AG04450 (cell line): ENCODE data around the gene MTG1. TPM values are rescaled to one million over a fixed set of nuclear protein-coding genes. Genes with fewer than 3 reads are reported as not detected.
"Not testable (repeated sequence)": the region's sequence is repeated elsewhere in the genome, so short reads cannot be mapped to it uniquely, and the experiment has no call there.

Source experiments
- CTCF ChIA-PET: fragments of 300-600, 350-600 bp; formaldehyde crosslinking; extraction: SDS; loops from one replicate; lab custom pipeline; 2022; ENCODE audit warnings: antibody characterized with exemption, inconsistent platforms; lab: Charles Lee
- POLR2A ChIA-PET: fragments of 350-600 bp; formaldehyde crosslinking; extraction: SDS; loops from one replicate; lab custom pipeline; 2021; ENCODE audit warnings: antibody characterized with exemption, inconsistent platforms; lab: Yijun Ruan, JAX
- DNase-seq: peaks from one replicate; pipeline ENCODE4 v3.0.0-alpha.2; 2011; ENCODE audit warnings: low read depth, low spot score
- H3K27ac ChIP-seq: one replicate; pipeline ENCODE4 v1.5.1; 2012; ENCODE audit warnings: low read depth, low read length, control low read depth
- H3K27me3 ChIP-seq: one replicate; pipeline ENCODE4 v1.6.0; 2012; ENCODE audit warnings: low read length; ENCODE audit not compliant: control insufficient read depth, insufficient read depth
- H3K4me3 ChIP-seq: 2 replicates; pipeline ENCODE4 v1.5.1; 2011; ENCODE audit warnings: mild to moderate bottlenecking, low read depth, low read length, control low read depth
- H3K9me3 ChIP-seq: 2 replicates; pipeline ENCODE4 v1.5.1; 2012; ENCODE audit warnings: low read length; ENCODE audit not compliant: control insufficient read depth, insufficient read depth
- CTCF ChIP-seq: IDR thresholded peaks from 2 replicates; pipeline ENCODE4 v1.5.1; 2011; ENCODE audit warnings: low read depth, low read length, control low read depth, inconsistent platforms
- polyA plus RNA-seq: library from polyadenylated mRNA; depleted of rRNA; stranded (reverse); fragments of >200 nt; gene quantifications from 2 replicates; pipeline ENCODE4 v1.2.3, GENCODE V29; 2011

MTG1 gene
- polyA plus RNA-seq, 1 experiment, result 36.1 TPM

GRCh38 chr10:133422223-133422806 lies 28.4 kb downstream of the MTG1 start:
- CTCF ChIA-PET, result no interaction called here
- H3K9me3 ChIP-seq, result no peaks in the 10 kb centered on the region; the same call in 1 of the 2 replicates
- no peaks in the 10 kb centered on the region for H3K27me3 ChIP-seq
- POLR2A ChIA-PET, result no interaction called here
- TF ChIP-seq CTCF, result no peak
- DNase-seq, result no peak
- H3K4me3 ChIP-seq, result no peak overlapping the region
- H3K27ac ChIP-seq, result no peak overlapping the region

- ChIA-PET POLR2A (no interaction called here), CTCF (no interaction called here)
- no peak for TF ChIP-seq CTCF
- Histone ChIP-seq H3K9me3 (no peaks in the 10 kb centered on the region; the same call in 1 of the 2 replicates), H3K4me3 (0 out of 2 replicates have a peak overlapping the region, but pooled peaks have one; percentile 7), H3K27me3 (no peaks in the 10 kb centered on the region), H3K27ac (no peak overlapping the region)
- no peak for DNase-seq
Observed at GRCh38 chr10:133422807-133423771, 29.1 kb downstream of the MTG1 start.

DNA sequence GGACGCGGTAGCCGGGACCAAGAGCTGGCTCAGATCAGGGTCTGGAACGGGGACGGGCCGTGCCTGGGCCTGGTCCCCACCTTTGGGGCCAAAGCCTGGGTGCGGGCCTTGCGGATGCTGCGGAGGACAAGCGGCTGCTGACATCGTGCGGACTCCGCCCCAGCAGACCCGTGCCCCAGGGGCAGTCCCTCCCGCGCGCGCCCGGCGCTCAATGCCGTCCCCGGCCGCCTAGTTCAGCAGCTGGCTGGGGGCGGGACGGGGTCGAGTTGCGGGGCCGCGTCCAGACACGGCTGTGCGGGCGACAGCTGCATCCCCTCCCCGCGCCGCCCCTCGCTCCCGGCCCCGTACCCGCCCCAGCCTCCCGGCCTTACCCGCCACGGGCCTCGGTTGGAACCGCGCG lies 30.1 kb downstream of the MTG1 start:
- CTCF ChIA-PET, H3K27me3 ChIP-seq, DNase-seq, H3K27ac ChIP-seq, POLR2A ChIA-PET, H3K9me3 ChIP-seq: not testable (repeated sequence)
- H3K4me3 ChIP-seq, result peak overlapping the region; percentile 36; the same call in 1 of the 2 replicates

DNA sequence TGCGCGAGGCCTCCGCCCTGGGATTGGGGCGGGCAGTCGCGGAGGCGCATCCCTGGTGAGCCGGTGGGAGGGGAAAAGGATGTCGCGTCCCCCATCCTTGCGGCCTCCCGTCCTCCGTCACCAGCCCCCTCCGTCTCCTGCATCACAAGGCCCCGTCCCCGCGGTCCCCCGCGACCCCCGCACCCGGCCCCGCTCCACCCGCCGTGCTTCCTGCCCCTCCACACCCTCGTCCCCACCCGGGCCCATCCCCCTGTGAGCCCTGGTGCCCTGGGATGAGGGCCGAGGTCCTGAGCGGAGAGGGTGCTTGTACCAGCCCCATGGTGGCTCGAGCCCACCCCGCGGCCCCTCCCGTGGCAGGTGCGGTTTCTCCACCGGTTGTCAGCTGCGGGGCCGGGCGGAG lies 30.6 kb downstream of the MTG1 start, which contains the start of gene SPRN:
SPRN (minus strand) TSS at position 25 of the 400 bp plus-strand sequence. CDS start 944 bp downstream, outside the sequence.
- H3K4me3 ChIP-seq, result peak within 1 kb of the TSS; percentile 36; the same call in 1 of the 2 replicates
- H3K9me3 ChIP-seq, POLR2A ChIA-PET, DNase-seq, H3K27me3 ChIP-seq, H3K27ac ChIP-seq, CTCF ChIA-PET: not testable (repeated sequence)

- POLR2A ChIA-PET, H3K27me3 ChIP-seq, H3K9me3 ChIP-seq, CTCF ChIA-PET, H3K27ac ChIP-seq, H3K4me3 ChIP-seq, DNase-seq: not testable (repeated sequence)
Observed at GRCh38 chr10:133429571-133429970, 35.6 kb downstream of the MTG1 start.

DNA sequence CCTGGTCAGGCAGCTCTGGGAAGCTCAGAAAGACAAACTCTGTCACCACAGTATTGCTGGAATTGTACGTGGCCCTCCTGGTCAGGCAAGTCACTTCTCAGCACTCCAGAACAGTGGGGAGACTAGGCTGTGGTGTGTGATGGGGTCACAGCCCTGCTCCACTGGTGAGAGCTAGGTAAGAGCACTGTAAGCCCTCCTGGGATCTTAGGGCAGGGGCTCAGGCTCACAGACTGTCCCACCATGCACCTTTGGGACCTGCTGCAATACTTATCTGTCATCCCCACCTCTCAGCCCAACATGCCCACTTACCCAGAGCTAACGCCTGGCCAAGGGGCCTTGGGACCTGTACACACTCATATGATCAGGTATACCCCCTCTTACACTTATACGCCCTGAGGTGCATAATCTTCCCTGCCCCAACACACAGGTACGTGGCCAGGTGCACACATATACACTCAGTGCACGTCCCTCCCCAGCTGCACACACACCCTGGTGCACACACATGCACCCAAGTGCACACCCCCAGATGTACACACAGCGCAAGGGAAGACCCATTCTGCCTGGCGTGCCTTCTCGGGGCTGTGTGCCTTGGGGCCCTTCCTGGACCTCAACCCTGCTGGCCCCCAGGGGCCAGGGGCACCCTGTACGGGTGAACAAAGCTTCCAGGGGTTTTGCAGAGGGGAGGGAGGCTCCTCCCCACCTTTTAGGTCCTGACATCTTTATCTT lies 38.1 kb downstream of the MTG1 start:
- H3K9me3 ChIP-seq, H3K27me3 ChIP-seq, DNase-seq, POLR2A ChIA-PET, CTCF ChIA-PET, H3K27ac ChIP-seq, H3K4me3 ChIP-seq: not testable (repeated sequence)

DNA sequence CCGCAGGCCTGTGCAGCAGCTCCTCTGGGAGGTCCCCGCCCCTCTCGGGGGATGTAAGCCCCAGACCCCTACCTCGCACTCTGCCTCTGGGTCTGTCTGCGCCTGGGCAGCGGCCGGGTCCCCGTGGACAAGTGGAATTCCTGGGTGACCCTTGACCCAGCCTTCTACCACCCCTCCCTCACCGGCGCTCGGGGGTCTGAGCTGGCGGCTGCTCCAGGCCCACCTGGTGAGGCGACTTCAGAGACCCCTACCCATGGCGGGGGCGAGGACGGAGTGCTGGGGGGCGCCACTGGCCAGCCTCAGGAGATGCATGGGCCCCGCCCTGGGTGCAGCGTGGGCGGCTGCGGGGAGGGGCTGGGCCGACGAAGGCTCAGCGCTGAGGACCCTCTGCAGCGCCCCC lies 38.8 kb downstream of the MTG1 start:
- CTCF ChIA-PET, POLR2A ChIA-PET, H3K27ac ChIP-seq, H3K27me3 ChIP-seq, H3K9me3 ChIP-seq, DNase-seq, H3K4me3 ChIP-seq: not testable (repeated sequence)
